Effector CD8-positive, alpha-beta T cell (primary cell): ENCODE results near the gene TMED9.
"Not testable (repeated sequence)": the region's sequence is repeated elsewhere in the genome, so short reads cannot be mapped to it uniquely, and the experiment has no call there.

Source experiments
- DNase-seq: peaks from one replicate; lab custom pipeline; 2025; lab: John Stamatoyannopoulos, UW
- total RNA-seq, 4 experiments: gene quantifications; one replicate each; lab custom pipeline; 2026; lab: John Stamatoyannopoulos, UW

The TMED9 gene
- total RNA-seq: 42.4 to 68.2 (median 58.7) reads per million in 4 experiments

- peak; percentile 71 for DNase-seq
Observed at GRCh38 chr5:177592010-177592834, at the start of gene TMED9. Gene TMED9 (plus strand): TSS chr5:177592203. CDS start chr5:177592215, 12 bp downstream.

GRCh38 chr5:177542816-177543465 is 49.1 kb upstream of the TMED9 start:
- DNase-seq: no peak

GRCh38 chr5:177545487-177546257 is 46.3 kb upstream of the TMED9 start:
- DNase-seq: no peak

GRCh38 chr5:177546258-177546741 is 45.7 kb upstream of the TMED9 start:
- no peak for DNase-seq

- DNase-seq: no peak
Observed at GRCh38 chr5:177547736-177548135, 44.3 kb upstream of the TMED9 start.

GRCh38 chr5:177548495-177548894 is 43.5 kb upstream of the TMED9 start:
- DNase-seq: no peak

- DNase-seq: no peak
Observed at GRCh38 chr5:177550122-177550521, 41.9 kb upstream of the TMED9 start.

GRCh38 chr5:177552839-177553455 is 39.1 kb upstream of the TMED9 start:
- no peak for DNase-seq

GRCh38 chr5:177553671-177554429 is 38.2 kb upstream of the TMED9 start:
- DNase-seq: peak; percentile 24

GRCh38 chr5:177554474-177555111 is 37.4 kb upstream of the TMED9 start, which contains the start of gene FAM193B:
Gene FAM193B (minus strand): TSS chr5:177554563. CDS start chr5:177554458, 105 bp downstream.
- DNase-seq: peak; percentile 94

- no peak for DNase-seq
Observed at GRCh38 chr5:177555228-177555627, 36.8 kb upstream of the TMED9 start.

GRCh38 chr5:177555665-177556064 is 36.3 kb upstream of the TMED9 start:
- DNase-seq: no peak

GRCh38 chr5:177557041-177557647 is 34.9 kb upstream of the TMED9 start:
- DNase-seq: no peak

- no peak for DNase-seq
Observed at GRCh38 chr5:177557796-177558195, 34.2 kb upstream of the TMED9 start.

- DNase-seq: not testable (repeated sequence)
Observed at GRCh38 chr5:177559446-177559941, 32.5 kb upstream of the TMED9 start.

GRCh38 chr5:177565046-177565445 is 27.0 kb upstream of the TMED9 start:
- DNase-seq: no peak

- DNase-seq: no peak
Observed at GRCh38 chr5:177568326-177568725, 23.7 kb upstream of the TMED9 start.

- no peak for DNase-seq
Observed at GRCh38 chr5:177569894-177570293, 22.1 kb upstream of the TMED9 start.

- no peak for DNase-seq
Observed at GRCh38 chr5:177575488-177575887, 16.5 kb upstream of the TMED9 start.

- no peak for DNase-seq
Observed at GRCh38 chr5:177576169-177576568, 15.8 kb upstream of the TMED9 start.
